GM19372 (cell line): ENCODE measurements around the gene CEND1.

ENCODE experiments used
- ATAC-seq: cut with Tn5 transposase; IDR thresholded peaks from one replicate; pipeline ENCODE4 v1.9.1; 2021; ENCODE audit warnings: mild to moderate bottlenecking, low read depth, moderate library complexity; ENCODE audit not compliant: unreplicated experiment

The CEND1 gene

GRCh38 chr11:827897-828192 lies 38.0 kb upstream of the CEND1 start, which contains the start of gene CRACR2B:
Gene CRACR2B (plus strand): TSS chr11:827919. CDS start chr11:828608, 689 bp downstream.
- ATAC-seq, result no peak

- ATAC-seq, result no peak
These were observed 37.4 kb upstream of the CEND1 start for GRCh38 chr11:827146-827896.

GRCh38 chr11:826836-827145 lies 36.9 kb upstream of the CEND1 start:
- no peak for ATAC-seq

GRCh38 chr11:826227-826621 lies 36.3 kb upstream of the CEND1 start:
- ATAC-seq, result no peak

GRCh38 chr11:825366-826226 lies 35.7 kb upstream of the CEND1 start:
- ATAC-seq, result no peak

GRCh38 chr11:824942-825341 lies 35.1 kb upstream of the CEND1 start:
- no peak for ATAC-seq

- no peak for ATAC-seq
These were observed 34.5 kb upstream of the CEND1 start for GRCh38 chr11:824292-824880.

- ATAC-seq, result no peak
These were observed 33.8 kb upstream of the CEND1 start for GRCh38 chr11:823441-824291.

GRCh38 chr11:821512-822371 lies 31.9 kb upstream of the CEND1 start:
- no peak for ATAC-seq

- no peak for ATAC-seq
These were observed 31.0 kb upstream of the CEND1 start for GRCh38 chr11:820655-821511.

- peak; percentile 64 for ATAC-seq
These were observed 30.2 kb upstream of the CEND1 start for GRCh38 chr11:819943-820649.

GRCh38 chr11:819129-819931 lies 29.4 kb upstream of the CEND1 start:
- ATAC-seq, result peak; percentile 60

GRCh38 chr11:818396-819128 lies 28.7 kb upstream of the CEND1 start, which contains the start of gene PNPLA2:
Gene PNPLA2 (plus strand): TSS chr11:818914. CDS start chr11:819719, 805 bp downstream.
- no peak for ATAC-seq

GRCh38 chr11:816433-816779 lies 26.5 kb upstream of the CEND1 start:
- no peak for ATAC-seq

- no peak for ATAC-seq
These were observed 26.0 kb upstream of the CEND1 start for GRCh38 chr11:815675-816432.

GRCh38 chr11:813456-814096 lies 23.7 kb upstream of the CEND1 start:
- no peak for ATAC-seq
